GM08714 (cell line): ENCODE measurements around the gene SIDT1.

Experiments
- H3K4me3 ChIP-seq: fragments of 200-500 bp; sonication (Bioruptor generic); 2 replicates; pipeline ENCODE4 v1.5.1; 2014; ENCODE audit warnings: mild to moderate bottlenecking, low read length, inconsistent platforms
- ZNF274 ChIP-seq: IDR thresholded peaks from 2 replicates; pipeline ENCODE4 v1.6.1; 2012; ENCODE audit warnings: mild to moderate bottlenecking, low read depth, low read length

Gene SIDT1

DNA sequence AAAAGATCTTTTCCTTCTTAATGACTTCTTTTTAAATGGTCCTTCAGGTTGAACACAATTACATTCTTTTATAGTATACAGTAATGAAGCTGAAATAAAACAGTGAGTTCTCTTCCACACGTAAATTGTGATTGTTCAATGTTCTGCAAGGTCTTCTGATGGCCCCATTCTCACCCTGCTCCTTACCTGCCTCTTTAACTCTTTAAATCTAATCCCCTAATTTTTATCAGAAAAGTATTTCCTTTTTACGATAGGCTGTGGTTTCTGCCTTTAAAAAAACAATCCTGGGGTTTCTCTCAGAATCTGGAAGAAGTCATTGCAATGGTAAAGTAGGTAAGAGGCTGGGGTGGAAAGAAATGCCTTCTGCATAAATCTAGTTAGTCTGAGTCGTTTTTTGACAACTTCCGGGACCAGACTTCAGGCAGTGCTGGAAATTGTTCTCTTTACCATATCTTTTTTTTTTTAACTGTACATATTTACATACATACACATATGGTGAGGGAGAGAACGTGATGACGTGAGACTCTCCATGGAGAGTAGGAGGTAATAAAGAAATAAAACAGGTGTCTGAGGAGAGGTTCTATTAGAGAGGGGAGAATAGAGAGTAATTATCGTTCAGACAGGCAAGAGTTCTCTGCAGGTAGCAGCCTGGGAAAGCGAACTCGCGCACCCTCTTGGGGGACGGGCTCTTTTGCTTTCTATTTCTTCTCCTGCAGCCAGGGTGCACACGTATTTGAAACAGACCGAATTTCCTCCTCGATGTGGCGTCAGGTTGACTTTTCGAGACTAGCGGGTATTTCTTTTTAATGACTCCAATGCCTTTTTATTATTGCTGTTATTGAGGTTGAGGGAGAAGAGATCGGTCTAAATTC is at the start of gene SIDT1:
SIDT1 (plus strand) TSS at position 730 of the 872 bp plus-strand sequence. CDS start 467 bp downstream, outside the sequence.
- H3K4me3 ChIP-seq, result peak within 1 kb of the TSS; percentile 77
- no peak for TF ChIP-seq ZNF274

DNA sequence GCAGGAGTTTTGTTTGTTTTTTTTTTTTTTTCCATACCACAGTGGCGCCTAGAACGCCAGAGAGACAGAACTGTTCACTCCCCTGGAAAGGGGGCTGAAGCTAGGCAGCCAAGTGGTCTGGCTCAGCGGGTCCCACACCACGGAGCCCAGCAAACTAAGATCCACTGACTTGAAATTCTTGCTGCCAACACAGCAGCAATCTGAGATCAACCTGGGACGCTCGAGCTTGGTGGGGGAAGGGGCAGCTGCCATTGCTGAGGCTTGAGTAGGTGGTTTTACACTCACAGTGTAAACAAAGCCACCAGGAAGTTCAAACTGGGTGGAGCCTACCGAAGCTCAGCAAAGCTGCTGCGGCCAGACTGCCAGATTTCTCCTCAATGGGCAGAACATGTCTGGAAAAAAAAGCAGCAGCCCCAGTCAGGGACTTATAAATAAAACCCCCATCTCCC is 47.2 kb upstream of the SIDT1 start:
- H3K4me3 ChIP-seq, result no peak overlapping the region
- no peak for TF ChIP-seq ZNF274

DNA sequence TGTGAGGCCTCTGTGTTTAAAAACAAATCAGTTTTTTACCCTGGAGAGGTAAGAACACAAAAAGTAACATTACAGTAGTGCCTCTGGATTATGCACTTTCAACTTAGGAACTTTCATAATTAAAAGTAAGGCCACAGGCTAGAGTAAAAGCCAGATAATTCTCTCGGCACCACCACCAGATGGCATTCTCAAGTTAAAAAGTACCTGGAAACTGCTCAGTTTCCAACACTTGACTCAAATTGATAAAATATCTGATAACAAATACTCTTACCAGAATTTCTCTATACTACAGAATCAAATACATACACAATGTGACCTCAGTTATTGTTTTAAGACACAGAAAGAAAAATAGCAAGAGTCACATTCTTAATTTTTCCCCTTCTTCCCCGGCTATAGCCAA is 37.3 kb upstream of the SIDT1 start:
- H3K4me3 ChIP-seq, result no peak overlapping the region
- no peak for TF ChIP-seq ZNF274

DNA sequence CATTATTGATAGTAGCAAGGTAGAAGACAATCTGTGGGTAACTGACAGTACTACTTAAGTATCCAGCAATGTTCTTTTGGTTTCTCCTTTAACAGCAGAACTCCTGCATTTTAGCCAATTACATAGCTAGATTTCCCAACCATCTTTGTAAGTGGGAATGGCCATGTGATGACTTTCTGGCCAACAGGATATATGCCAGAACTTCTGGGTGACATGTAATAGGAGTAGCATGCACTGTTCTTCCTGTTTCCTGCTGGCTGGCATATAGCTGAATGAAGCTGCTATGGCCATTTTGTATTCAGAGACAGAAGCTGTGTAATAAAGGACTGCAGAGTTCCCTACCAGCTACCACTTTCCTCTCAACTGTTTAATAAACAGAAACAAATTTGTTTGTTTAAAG is 35.4 kb upstream of the SIDT1 start:
- no peak overlapping the region for H3K4me3 ChIP-seq
- TF ChIP-seq ZNF274, result no peak

DNA sequence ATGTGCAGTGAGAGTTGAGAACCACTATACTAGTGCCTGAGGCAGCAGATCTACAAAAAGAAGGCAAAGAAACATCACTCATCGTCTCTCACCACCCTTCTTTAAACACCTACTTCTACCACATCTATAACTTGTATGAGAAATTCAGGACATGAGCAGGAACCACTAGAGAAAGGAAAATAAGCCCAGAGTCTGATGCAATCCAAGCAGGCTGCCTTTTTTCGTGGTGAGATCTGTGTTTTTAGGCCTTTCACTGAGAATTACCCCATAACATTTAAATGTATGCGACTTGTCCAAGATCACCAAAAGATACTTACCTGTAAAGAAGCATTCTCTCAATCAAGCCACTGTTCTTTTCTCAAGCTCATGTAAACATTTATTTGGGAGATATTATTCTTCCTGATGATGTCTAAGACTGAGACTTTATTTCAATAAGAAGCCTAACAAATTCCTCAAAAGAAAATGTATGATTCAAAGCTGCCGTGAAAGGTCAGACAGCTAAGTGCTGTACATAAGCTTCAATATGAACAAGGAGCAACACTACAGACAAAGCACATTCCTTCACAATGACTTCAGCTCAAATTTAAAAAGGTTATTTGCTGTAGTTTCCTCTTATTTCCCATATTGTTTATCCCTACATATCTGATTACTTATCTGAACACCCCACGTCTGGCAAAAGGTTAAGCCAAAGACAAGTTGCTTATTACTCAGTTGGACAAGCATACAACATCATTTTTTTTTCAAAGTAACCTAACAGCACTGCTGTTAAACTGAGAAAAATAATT is 33.9 kb upstream of the SIDT1 start:
- H3K4me3 ChIP-seq, result no peak overlapping the region
- TF ChIP-seq ZNF274, result no peak

DNA sequence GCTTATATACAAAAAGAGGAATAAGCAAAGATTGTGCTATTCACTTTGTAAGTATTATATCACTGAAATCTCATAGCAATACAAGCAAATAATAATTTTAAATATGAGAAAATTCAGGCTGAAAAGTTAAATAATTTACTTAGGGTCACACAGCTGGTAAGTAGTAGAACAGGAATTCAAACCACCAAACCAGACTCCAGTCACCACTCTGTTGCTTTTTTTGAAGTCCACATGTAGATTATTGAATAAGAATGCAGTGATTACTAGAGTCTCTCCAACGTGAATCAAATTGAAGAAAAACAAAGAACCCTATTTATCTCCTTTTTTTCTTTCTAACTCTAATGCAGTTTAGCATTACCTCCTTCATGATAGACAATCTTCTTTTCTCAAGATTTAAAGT is 33.3 kb upstream of the SIDT1 start:
- H3K4me3 ChIP-seq, result no peak overlapping the region

DNA sequence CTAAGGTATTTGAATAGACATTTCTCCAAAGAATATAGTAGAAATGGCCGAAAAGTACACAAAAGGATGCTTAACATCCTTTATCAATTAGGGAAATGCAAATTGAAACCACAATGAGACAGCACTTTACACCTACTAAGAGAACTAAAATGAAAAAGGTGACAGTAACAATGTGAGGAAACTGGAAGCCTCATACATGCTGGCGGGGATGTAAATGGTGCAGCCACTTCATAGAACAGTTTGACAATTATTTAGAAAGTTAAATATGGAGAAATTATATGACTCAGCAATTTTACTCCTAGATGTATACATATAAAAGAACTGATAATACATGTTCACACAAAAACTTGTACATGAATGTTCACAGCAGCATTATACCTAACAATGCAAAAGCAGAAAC is 30.8 kb upstream of the SIDT1 start:
- no peak overlapping the region for H3K4me3 ChIP-seq
- TF ChIP-seq ZNF274, result no peak

More for the DNA sequence above, 33.3 kb upstream of the SIDT1 start:
- TF ChIP-seq ZNF274, result no peak

DNA sequence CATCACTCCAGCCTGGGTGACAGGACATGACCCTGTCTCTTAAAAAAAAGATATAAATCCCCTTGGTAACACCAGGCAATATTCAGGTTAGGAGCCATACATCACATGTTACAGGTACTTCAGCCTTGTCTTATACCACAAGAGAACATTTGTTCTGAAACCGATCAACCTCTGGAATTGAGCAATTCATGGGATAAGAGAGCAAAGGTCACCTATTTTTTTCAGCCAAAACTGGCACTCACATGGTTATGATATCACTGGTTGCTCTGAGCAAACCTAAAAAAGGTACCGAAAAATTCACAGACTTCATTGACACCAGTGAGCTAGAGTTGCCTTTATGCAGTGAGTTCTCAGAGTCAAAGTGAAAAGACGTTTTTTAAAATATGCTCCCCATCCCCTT is 26.5 kb upstream of the SIDT1 start:
- no peak for TF ChIP-seq ZNF274
- H3K4me3 ChIP-seq, result no peak overlapping the region

DNA sequence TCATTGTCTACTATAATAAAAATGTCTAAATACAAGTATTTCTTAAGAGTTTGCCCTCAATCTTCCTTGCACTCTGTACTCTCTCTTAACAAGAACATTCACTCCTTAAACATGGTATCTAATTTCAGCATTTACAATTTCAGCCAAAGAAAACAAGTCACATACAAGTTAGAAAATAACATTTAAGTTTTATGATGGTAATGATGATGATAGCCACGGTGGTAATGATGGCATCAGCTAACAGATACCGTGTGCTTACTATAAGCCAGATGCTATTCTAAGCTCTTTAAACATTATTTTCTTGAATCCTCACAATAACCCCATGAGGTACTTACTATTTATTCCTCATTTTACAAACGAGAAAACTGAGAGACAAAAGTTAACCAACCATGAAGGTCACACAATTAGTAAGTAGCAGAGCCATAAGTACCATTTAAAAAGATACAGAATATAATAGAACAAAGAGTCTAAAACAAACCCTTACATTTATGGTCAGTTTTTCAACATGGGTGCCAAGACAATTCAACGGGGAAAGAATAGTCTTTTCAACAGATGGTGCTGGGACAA is 24.8 kb upstream of the SIDT1 start:
- no peak for TF ChIP-seq ZNF274
- H3K4me3 ChIP-seq, result no peak overlapping the region

DNA sequence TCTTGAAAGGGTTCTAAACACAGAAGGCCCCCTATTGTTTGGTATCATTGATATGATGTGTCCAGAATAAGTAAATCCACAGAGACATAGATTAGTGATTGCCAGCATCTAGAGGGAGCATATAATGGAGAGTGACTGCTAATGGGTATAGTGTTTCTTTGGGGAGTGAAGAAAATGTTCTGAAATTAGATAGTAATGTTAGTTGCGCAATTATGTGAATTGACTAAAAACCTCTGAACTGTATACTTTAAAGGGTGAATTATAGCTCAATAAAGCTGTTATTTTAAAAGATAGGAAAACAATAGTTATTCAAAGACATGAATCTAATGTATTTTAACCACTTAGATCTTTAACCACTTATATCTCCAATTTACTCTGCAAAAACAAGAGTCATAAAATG is 23.4 kb upstream of the SIDT1 start:
- TF ChIP-seq ZNF274, result no peak
- no peak overlapping the region for H3K4me3 ChIP-seq

DNA sequence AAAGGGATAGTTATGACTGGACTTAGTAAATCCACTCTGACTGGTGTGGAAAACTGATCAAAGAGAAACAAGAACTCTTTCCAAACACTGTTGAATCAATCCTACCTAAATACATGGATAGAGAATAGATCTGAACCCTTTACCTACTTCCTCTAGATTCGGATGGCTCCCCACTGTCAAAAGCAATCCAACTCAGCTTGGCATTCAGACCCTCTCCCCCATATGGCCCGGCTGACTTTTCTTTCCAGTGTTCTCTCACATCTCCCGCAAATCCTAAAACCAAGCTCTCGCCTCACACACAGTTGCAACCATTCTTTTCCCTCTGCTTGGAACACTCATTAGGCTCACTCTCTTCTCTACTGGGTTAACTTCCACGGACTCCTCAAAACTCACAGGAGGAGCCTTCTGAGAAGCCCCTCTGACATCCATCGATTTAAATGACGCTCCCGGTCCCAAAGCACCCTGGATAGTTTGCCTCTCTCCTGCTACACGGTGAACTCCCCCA is 18.0 kb upstream of the SIDT1 start:
- TF ChIP-seq ZNF274, result no peak
- H3K4me3 ChIP-seq, result peak overlapping the region; percentile 88

DNA sequence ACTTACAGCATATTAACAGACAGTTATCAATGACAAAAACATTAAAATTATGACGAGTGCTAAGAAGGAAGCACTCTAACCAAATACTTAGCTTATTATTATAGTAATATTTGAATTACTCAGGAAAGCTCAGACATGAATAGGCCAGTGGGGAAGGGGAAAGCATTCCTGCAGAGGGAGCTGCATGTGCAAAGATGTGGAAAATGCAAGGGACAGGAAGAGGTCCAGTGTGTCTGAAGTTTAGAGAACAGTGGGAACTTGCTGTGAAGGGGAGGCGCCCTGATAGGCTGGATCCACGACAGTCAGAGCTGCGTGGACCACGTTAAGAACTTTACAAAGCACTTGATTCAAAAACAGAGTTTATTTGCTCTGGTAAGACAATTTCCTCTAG is 16.2 kb upstream of the SIDT1 start:
- no peak overlapping the region; the same call in 1 of the 2 replicates for H3K4me3 ChIP-seq

DNA sequence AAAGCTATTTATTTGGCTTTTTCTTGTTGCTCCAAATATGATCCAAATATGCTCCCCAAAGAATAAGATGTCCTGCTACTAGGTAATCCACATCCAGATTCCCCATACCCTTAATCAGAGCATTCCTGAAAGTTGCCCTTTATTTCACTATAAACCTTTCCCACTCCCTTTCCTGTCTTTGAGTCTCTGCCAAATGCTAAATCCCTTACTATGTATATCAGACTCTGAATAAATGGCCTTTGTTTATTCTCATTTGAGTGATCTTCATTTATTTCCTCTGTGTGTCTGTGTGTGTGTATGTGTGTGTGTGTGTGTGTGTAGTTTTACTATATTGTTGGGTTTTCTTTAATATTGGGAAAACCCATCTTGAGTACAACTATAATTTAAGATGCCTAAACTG is 10.4 kb upstream of the SIDT1 start:
- no peak for TF ChIP-seq ZNF274

More for the DNA sequence above, 16.2 kb upstream of the SIDT1 start:
- no peak for TF ChIP-seq ZNF274

DNA sequence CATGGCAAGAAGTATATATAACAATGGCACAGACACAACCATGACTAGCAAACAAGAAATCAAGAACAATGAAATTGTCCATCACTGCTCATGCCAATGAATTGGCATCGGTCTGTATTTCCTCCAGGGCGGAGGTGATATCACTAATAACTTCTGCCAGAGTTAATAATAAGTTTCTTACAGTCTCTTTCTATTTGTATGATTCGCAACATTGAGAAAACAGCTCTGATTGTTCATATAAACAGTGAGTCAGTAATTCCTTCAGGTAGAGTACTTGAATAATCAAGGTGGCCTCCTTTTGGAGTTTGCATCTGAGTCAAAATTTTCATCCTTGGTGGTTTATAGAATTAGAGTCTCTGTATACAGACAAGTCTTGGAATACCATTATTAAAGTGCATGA is 9.1 kb upstream of the SIDT1 start:
- TF ChIP-seq ZNF274, result no peak
- H3K4me3 ChIP-seq, result no peak overlapping the region

More for the DNA sequence above, 10.4 kb upstream of the SIDT1 start:
- H3K4me3 ChIP-seq, result no peak overlapping the region
